ENCODE measurements around the gene CCDC15. TPM values are rescaled to one million over a fixed set of nuclear protein-coding genes. Genes with fewer than 3 reads are reported as not detected.
"Not testable (repeated sequence)": the region's sequence is repeated elsewhere in the genome, so short reads cannot be mapped to it uniquely, and the experiment has no call there.

Gene CCDC15
- polyA plus RNA-seq, 3 donors = 0.43 to 1.7 (median 0.60) TPM

DNA sequence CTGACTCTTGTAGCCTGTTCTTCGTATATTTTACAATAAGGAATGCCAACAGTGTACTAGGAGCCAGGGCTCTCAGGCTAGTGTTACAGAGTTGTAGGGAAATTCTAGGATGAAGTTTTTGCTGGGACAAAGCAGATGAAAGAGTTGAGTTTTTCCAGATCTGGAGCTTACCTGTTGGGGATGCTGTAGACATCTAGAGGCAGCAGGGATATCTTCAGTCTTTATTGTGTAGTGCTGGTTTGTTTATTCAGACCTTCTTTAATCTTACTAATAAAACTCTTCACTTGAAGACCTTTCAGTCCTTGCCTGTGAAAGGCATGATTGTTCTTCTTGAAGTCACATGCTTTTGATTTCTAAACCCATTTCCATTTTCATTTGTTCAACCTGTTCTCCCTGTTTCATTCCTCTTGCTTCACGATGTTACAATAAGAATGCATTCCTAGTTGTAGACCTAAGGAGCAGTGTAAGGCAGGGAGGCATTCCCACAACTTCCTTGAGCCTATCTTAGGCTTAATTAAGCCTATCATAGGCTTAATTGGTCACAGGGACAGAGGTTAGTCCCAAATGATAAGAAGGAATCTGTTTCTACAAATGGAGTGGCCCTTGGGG, 101.2 kb downstream of the CCDC15 start:
- 63 to 77% (median 75%) methylated on average over 2 of the region's 2 CpGs for WGBS, 3 donors

DNA sequence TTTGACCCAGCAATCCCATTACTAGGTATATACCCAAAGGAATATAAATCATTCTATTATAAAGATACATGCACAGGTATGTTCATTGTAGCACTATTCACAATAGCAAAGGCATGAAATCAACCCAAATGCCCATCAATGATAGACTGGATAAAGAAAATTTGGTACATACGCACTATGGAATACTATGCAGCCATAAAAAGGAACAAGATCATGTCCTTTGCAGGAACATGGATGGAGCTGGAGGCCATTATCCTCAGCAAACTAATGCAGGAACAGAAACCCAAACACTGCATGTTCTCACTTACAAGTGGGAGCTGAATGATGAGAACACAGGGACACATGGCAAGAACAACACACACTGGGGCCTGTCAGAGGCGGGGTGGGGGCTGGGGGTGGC, 102.1 kb downstream of the CCDC15 start:
- H3K27ac ChIP-seq (ENCODE audit: low read depth, low read length) = not testable (repeated sequence)
- 93 to 99% (median 94%) methylated on average over 2 of the region's 2 CpGs for WGBS, 3 donors

More for the DNA sequence above, 101.2 kb downstream of the CCDC15 start:
- H3K27ac ChIP-seq (ENCODE audit: low read depth, low read length) = no peak overlapping the region

DNA sequence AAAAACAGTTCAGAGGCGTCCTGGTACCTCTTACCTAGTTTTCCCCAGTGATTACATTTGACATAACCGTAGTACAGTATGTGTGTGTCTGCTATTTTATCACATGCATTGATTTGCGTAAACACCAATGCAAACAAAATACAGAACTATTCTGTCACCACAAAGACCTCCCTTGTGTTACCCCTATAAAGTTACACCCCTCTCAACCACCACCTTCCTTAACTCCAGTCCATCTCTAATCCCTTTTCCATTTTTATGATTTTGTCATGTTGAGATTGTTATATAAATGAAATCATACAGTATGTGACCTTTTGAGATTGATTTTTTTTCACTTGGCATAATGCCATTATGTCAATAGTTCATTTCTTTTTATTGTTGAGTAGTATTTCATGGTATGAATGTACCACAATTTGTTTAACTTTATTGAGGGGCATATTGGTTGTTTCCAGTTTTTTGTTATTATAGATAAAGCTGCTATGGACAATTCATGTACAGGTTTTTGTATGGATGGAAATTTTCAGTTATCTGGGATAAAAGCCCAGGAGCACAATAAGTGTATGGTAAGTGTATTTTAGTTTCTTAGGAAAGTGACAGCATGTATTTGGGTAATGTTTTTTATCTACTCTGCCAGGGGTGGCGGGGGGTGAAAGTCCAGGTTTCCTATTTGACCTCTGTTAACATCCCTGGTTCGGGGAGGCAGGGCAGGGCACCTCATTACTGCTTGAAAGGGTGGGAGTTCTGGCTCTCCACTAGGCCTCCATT, 103.1 kb downstream of the CCDC15 start:
- no peak overlapping the region for H3K27ac ChIP-seq (ENCODE audit: low read depth, low read length)
- WGBS, 3 donors = 72 to 90% (median 84%) methylated on average over 5 of the region's 5 CpGs

DNA sequence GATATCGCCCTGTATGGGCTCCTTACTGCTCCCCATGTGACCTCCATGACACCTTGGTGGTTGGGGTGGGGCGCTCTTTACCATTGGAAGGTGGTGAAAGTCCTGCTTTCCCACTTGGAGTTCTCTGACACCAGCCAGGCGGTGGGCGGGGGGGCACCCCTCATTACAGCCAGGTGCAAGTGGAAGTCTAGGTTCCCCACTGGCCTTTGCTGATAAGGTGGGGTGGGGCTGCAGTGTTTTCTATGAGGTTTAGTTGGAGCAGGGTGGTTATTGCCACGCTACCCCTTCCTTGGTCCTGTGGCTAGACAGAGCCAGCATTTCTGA, 103.7 kb downstream of the CCDC15 start:
- H3K27ac ChIP-seq (ENCODE audit: low read depth, low read length) = no peak overlapping the region
- WGBS, 3 donors = 93 to 100% (median 97%) methylated on average over 5 of the region's 5 CpGs

- no peak overlapping the region for H3K27ac ChIP-seq (ENCODE audit: low read depth, low read length)
- WGBS, 3 donors = 62 to 73% (median 67%) methylated on average over 4 of the region's 4 CpGs
Observed at GRCh38 chr11:125061281-125061680, 107.3 kb downstream of the CCDC15 start.

DNA sequence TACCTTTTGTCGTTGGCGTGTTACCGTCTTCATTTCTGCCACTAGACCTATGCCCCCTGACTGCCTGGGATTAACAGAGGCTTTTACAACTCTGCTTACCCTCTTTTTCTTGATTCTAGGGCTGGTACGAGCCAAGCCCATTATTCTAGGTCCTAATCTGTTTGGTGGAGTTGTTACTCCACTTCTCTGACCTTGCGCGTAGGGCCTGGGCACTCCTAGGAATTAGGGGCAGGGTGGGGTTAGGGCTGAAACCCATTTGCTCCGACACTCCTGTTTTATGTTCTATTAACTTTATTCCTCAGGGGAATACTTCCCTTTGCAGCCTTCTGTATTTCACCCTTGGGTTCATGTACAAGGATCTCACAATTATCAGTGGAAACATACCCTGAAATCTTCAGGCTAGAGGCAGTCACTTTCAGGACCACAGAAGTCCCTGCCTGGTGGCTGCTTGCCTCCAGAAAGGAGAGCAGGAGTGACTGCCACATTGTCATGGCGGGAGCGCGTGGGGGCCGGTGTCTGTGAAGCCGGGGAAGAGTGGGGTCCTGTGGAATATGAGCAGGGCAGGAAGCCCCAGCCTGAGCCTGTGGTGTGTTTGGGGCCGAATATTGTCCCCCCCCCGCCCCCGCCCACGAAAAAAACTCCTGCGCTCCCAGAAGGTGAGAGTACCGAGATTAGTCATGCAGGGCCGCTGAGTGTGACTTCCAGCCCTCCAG, 108.4 kb downstream of the CCDC15 start:
- 43 to 49% (median 45%) methylated on average over 19 of the region's 19 CpGs for WGBS, 3 donors
- no peak overlapping the region for H3K27ac ChIP-seq (ENCODE audit: low read depth, low read length)

DNA sequence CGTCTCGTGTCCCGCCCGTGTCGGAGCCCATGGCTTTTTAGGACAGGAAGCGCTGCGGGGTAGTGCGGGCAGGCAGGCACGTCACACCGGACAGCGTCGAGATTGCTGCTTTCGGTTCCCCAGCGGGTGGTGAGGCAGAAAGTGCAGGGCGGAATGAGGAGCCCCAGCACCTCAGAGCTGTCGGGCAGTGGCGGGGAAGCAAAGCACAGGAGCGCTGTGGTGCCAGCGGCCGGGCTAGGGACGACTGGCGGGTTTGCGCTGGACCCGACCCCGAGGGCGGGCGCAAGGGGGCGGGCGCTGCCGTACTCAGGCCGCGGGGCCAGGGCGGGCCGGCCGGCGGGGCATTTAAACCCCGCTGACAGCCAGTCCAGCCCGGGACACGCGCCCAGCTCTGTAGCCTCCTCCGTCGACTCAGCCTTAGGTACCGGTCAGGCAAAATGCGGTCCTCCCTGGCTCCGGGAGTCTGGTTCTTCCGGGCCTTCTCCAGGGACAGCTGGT, 109.0 kb downstream of the CCDC15 start, which contains the start of gene SLC37A2:
Gene SLC37A2 (plus strand): TSS at position 375 of the 498 bp plus-strand sequence. CDS start 63 bp downstream, at position 438.
- 0 to 1% (median 1%) methylated on average over 32 to 46 of the region's 46 CpGs for WGBS, 3 donors
- H3K27ac ChIP-seq (ENCODE audit: low read depth, low read length) = no peak within 1 kb of the TSS

GRCh38 chr11:125063429-125064043, 109.5 kb downstream of the CCDC15 start:
- H3K27ac ChIP-seq (ENCODE audit: low read depth, low read length) = no peak overlapping the region
- 7 to 8% (median 8%) methylated on average over 25 to 38 of the region's 38 CpGs for WGBS, 3 donors

DNA sequence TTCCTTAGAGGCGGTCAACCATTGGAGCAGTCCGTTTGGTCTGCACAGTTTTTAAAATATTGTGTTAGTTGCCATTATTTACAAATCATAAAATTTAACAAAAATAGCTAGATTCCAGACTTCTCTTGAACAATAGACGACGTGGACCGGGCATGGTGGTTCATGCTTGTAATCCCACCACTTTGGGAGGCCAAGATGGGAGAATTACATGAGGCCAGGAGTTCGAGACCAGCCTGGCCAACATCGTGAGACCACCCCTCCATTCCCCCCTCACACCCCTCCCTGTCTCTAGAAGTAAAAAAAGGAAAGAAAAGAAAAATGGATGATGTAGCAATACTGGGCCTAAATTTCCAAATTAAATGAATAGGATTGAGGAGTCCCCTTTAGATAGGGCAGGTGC, 110.1 kb downstream of the CCDC15 start:
- WGBS, 3 donors = 73 to 82% (median 81%) methylated on average over 7 of the region's 7 CpGs
- no peak overlapping the region for H3K27ac ChIP-seq (ENCODE audit: low read depth, low read length)

- WGBS, 3 donors = 79 to 95% (median 91%) methylated on average over 4 of the region's 4 CpGs
- H3K27ac ChIP-seq (ENCODE audit: low read depth, low read length) = no peak overlapping the region
Observed at GRCh38 chr11:125068368-125068767, 114.4 kb downstream of the CCDC15 start.

DNA sequence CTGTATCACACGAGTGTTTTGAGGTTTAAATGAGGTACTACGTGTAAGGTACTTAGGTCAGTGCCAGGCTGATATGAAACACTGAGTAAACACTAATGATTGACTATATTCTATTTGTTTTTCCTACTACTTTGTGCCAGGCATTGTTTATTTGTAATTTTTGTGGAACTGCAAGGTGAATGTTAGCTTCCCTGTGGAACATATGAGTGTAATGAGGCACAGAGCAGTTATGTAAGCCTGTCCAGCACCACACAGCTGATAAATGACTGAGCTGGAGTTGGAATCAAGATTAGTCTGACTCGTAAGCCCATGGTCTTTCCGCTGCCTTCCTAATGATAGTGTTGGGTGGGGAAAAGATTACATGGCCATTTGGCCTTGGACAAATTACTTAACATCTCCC, 115.0 kb downstream of the CCDC15 start:
- H3K27ac ChIP-seq (ENCODE audit: low read depth, low read length) = no peak overlapping the region
- WGBS, 3 donors = 35 to 86% (median 86%) methylated on average over 4 of the region's 4 CpGs

- no peak overlapping the region for H3K27ac ChIP-seq (ENCODE audit: low read depth, low read length)
- WGBS, 3 donors = 65 to 84% (median 76%) methylated on average over 5 of the region's 5 CpGs
Observed at GRCh38 chr11:125069796-125070195, 115.8 kb downstream of the CCDC15 start.

DNA sequence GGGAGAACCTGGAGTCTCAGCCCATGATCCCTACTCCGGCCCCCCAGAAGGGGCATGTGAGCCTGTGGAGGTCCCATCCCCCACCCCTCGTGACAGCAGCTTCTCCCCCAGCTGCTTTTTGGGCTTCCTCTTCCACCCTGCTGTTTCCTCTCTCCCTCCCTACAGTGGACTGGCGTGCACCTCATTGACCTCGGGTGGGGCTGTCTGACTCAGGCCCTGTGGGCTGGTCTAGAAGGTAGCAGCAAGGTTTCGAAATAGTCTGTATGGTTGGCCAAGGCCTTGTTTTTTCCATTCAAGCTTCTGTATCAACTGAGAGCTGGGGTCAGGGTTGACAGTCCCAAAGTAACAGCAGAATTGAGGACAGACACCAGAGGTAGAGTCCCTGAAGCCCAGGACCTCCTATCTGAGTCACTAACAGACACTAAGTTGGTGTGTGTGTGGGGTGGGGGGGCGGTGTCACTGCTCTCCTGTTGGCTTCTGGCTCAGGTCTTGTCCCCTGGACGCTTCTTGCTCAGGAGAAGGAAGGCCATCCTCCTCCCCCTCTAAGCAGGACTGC, 116.8 kb downstream of the CCDC15 start:
- 39 to 70% (median 50%) methylated on average over 7 of the region's 7 CpGs for WGBS, 3 donors
- H3K27ac ChIP-seq (ENCODE audit: low read depth, low read length) = no peak overlapping the region

GRCh38 chr11:125071435-125071834, 117.4 kb downstream of the CCDC15 start:
- 44 to 50% (median 49%) methylated on average over 5 of the region's 5 CpGs for WGBS, 3 donors
- no peak overlapping the region for H3K27ac ChIP-seq (ENCODE audit: low read depth, low read length)

GRCh38 chr11:125071846-125072217, 117.8 kb downstream of the CCDC15 start:
- no peak overlapping the region for H3K27ac ChIP-seq (ENCODE audit: low read depth, low read length)
- WGBS, 3 donors = 55 to 81% (median 75%) methylated on average over 6 of the region's 6 CpGs

- no peak overlapping the region for H3K27ac ChIP-seq (ENCODE audit: low read depth, low read length)
- 81 to 85% (median 85%) methylated on average over 12 of the region's 12 CpGs for whole genome bisulfite sequencing, 3 donors
Observed at GRCh38 chr11:125072218-125072960, 118.4 kb downstream of the CCDC15 start.

- 90 to 93% (median 93%) methylated on average over 12 of the region's 12 CpGs for WGBS, 3 donors
- H3K27ac ChIP-seq (ENCODE audit: low read depth, low read length) = no peak overlapping the region
Observed at GRCh38 chr11:125072961-125073590, 119.1 kb downstream of the CCDC15 start.

All from adipose tissue (tissue), 3 donors.